ENCODE data around the gene RPTOR. TPM values are rescaled to one million over a fixed set of nuclear protein-coding genes. Genes with fewer than 3 reads are reported as not detected.
"Not testable (repeated sequence)": the region's sequence is repeated elsewhere in the genome, so short reads cannot be mapped to it uniquely, and the experiment has no call there.

RPTOR gene
- total RNA-seq, 1 donor from 2014 or later: 19.0 TPM

DNA sequence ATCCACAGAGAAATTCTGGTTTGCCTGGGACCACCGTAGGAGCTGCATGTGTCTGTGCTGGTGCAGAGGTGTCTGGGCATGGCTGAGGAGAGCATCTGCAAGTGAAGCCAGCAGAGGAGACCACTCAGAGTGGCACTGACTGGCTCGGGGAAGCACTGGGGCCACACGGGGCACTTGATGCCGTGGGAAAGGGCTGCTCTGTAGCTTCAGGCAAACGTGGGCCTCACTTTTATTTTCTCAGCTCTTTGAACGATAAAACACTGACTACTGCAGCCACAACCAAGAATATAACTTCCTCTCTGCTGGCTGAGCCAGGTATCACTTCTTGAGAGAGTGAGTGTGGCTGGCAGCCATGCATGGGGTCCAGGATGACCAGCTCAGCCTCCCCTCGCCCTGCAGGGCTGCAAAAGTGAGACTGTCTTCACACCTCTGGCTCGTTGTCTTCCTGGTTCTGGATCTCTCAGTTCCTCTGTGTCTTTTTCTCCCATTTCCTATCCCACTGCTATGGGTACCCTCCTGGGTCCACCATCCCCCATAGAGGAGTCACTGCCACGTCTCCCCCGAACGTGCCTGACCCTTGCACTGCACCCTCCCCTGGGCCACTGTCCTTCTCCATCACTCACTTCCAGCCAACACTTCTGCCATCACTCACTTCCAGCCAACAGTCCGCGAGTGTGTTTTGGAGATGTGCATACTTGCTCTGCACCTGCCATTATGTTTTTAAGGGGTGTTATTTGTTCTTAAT is 245.6 kb downstream of the RPTOR start:
- DNase-seq (no peak), ATAC-seq (ENCODE audit: poor library complexity) (no peak)
- intact Hi-C loops (cut with DNase I): no loop called here

DNA sequence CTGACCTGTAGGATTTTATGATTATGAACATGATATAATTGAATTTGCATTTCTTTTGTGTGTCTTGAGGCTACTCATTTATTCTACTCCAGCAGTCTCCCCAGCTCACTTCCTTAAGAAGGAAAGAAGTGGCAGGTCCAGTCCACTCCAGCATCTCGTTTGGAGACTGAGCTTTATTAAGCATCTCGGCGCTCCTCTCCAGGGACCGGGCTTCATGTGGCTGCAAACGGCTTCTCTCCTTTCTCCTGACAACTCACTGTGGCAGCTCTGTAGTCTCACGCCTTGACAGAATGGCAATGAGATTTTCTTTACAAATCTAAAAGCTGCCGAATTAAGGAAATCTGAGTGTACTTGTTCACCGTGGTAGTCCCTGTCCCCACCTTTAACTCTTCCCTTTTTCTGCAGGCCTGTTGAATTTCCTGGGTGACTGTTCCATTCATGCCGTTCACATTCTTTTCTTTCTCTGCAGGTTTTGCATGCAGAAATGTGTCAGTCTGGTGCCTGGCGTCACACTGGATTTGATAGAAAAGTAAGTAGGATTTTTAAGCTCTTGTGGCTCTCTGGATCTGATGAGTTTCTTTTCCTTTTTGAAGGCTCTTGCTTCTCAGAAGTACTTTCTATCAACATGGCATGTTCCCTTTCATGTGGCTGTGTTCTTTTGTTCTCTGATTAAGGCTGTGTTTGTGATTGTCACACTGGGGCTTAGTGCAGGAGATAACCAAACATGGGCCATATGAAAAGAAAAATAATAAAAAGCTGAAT is 246.5 kb downstream of the RPTOR start:
- no peak for DNase-seq
- intact Hi-C loops (cut with DNase I): no loop called here
- no peak for ATAC-seq (ENCODE audit: poor library complexity)

DNA sequence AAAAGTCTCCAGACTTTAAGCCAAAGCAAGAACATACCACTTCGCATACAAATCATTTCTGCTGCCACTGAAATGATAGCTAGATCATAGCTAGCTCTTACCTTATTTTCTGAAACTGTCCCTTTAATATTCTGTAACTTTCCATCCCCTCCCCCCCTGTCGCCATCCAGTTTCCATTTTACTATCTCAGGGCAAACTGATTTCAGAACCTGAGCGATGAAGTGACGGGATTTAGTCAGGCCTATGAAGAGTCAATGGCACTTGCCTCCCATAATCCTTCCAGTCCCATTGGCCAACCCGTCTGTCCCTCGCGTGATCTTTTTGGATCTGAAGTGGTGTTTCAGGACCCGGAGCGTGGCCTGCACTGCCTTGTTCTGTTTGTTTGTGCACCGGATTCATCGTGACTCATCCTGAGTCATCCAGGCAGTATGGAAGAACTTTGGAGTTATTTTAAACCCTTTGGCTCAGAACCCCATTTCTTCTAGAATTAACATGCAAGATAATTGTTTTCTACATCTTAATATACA is 247.2 kb downstream of the RPTOR start:
- intact Hi-C loops (cut with DNase I): no loop called here
- no peak for DNase-seq

DNA sequence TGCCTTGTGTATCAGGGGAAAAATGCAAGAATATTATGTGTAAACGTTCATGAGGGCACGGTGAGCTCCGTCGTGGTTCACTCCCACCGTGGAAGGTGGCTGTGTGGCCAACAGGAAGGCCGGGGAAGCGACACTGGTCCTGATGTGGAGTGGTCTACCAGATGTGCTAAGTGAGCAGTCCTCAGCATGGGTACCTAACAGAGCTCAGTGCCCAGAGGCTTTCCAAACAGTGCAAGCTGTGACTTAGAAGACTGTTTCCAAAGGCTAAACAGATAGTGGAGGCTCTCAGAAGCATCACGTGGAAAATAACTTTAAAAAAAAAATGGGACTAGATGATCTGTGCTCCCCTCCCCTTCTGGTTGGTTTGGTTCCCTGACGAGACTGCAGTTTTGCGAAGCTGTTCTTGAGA is 247.7 kb downstream of the RPTOR start:
- no peak for ATAC-seq (ENCODE audit: poor library complexity)
- intact Hi-C loops (cut with DNase I): no loop called here
- no peak for DNase-seq

More for the DNA sequence above, 247.2 kb downstream of the RPTOR start:
- no peak for ATAC-seq (ENCODE audit: poor library complexity)

DNA sequence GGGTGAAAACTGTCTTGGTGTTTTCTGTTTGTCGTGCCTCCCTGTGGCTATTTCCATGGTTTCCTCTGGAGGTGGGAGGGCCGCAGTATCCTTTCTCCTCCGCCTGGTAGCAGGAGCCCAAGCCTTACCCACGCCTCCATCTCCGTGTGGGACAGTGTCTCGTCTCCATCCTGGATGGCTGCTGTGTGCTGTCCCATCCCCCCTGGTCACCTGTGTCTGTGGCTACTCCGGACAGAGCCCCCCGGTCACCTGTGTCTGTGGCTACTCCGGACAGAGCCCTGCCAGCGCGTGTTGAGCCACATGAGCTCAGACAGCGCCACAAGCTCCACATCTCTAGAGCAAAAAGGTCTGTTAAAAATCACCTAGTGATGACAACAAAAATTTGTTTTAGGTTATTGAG is 248.8 kb downstream of the RPTOR start:
- intact Hi-C loops (cut with DNase I): no loop called here
- ATAC-seq (ENCODE audit: poor library complexity): no peak
- DNase-seq: no peak

DNA sequence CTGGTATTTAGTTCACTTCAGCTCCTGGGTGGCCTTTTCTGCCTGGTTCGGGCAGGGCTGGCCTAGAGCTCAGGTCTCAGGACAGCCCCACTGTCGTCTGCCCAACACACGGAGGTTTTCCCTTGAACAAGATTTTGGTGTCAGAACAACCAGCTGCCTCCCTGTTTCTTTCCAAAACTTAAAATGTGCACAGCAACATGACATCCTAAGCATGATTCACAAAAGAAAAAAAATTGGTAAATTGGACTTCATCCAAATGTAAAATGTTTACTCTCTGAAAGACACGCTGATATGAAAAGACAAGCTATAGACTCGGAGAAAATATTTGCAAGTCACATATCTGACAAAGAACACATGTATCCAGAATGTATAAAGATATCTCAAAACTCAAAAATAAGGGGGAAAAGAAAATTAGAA is 249.2 kb downstream of the RPTOR start:
- DNase-seq (no peak), ATAC-seq (ENCODE audit: poor library complexity) (no peak)
- intact Hi-C loops (cut with DNase I): no loop called here

DNA sequence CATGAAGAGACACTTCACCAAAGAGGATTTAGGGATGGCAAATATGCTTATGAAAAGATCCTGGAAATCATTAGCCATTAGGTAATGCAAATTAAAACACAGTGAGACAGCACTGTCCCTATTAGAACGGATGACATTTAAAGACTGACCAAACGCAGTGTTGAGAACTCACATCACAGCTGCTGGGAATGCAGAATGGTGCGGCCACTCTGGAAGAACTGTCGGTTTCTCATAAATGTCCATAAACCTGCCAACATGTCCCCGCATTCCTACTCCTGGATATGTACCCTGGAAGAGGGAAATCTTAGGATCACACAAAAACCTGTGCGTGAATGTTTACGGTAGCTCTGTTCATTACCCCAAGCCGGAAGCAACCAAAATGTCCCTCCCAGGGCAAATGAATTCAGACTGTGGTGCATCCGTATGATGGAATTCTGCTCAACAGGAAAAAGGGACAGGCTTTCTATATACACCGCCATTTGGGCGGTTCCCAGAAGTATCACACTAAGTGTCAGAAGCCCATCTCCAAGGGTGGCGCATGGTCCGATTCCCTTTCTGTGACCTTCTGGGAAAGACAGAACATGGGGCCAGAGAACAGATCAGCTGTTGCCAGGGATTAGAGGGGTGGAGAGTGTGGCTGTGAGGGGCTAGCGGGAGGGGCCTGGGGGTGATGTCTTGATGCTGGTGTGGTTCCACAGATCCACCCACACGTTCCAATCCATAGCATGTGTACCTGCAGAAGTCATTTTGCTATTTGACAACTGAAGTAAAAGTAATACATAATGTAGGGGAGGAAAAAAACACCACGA is 249.8 kb downstream of the RPTOR start:
- no peak for ATAC-seq (ENCODE audit: poor library complexity)
- intact Hi-C loops (cut with DNase I): no loop called here
- no peak for DNase-seq

DNA sequence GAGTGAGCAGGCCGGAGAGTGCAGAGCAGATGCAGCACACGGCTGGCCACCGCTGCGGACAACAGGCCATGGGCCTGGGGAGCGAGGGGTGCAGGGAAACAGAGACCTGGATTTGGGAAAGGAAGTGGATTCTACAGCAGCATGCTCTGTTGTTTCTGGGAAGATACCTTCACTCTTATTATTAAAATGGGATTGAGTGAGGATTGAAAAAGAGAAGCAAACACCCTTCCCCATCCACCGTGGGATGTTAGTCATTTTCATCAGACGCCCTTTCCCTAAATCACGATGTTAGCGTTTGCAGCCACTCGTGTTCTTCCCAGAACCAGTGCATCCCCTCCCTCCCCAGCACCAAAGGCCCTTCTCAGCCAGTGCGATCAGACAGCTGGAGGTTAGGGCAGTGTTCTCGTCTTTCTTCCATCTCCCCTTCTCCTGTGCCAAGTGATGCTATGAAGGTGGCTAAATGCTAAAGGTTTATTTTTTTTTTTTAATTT is 250.5 kb downstream of the RPTOR start:
- no peak for DNase-seq
- intact Hi-C loops (cut with DNase I): no loop called here
- no peak for ATAC-seq (ENCODE audit: poor library complexity)

DNA sequence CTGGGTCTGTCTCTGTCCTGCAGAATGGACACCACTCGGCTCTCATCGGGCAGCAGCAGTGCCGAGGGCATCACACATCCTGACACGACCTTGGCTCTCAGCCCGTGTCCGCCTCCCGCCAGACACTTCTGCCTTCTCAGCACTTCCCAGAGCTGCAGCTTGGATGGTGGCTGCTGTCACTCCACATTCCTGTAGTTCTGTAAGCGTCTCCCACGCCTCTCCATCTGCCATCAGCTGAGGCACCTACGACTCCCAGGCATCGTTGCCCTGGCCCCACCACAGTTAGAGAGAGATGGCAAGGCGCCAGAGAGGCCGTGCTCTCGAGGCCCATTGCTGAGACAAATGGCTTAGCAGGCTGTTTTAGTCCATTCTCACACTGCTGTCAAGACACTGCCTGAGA is 251.1 kb downstream of the RPTOR start:
- ATAC-seq (ENCODE audit: poor library complexity) (peak; percentile 92), DNase-seq (peak; percentile 80)
- intact Hi-C loops (cut with DNase I): no loop called here

DNA sequence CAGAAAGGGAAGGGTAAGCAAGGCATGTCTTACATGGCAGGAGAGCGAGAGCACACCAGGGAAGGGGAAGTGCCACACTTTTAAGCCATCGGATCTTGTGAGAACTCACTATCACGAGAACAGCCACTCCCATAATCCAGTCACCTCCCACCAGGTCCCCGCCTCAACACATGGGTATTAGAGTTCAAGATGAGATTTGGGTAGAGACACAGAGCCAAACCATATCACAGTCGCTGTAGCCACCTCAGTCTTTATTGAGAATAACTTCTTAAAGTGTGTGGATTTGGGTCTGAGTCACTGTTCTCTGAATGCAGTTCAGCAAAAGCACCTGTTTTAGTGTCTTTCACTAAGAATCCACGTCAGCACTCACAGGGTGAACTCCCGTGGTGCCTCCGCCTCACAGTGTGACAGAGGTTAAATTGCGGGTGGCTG is 251.8 kb downstream of the RPTOR start:
- intact Hi-C loops (cut with DNase I): no loop called here
- no peak for ATAC-seq (ENCODE audit: poor library complexity)

DNA sequence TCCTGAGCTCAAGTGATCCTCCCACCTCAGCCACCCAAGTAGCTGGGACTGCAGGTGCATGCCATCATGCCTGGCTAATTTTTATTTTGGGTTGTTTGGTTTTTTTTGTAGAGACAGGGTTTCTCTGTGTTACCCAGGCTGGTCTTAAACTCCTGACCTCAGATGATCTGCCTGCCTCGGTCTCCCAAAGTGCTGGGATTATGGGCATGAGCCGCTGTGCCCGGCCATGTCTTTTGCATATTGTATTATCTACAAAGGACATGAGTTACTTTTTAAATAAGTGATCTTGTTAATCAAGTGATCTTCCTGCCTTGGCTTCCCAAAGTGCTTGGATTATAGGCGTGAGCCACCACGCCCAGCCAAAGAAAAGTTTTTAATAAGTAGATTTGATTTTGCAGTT is 252.6 kb downstream of the RPTOR start:
- ATAC-seq (ENCODE audit: poor library complexity); intact Hi-C loops (cut with DNase I): not testable (repeated sequence)

More for the DNA sequence above, 251.8 kb downstream of the RPTOR start:
- DNase-seq: no peak

DNA sequence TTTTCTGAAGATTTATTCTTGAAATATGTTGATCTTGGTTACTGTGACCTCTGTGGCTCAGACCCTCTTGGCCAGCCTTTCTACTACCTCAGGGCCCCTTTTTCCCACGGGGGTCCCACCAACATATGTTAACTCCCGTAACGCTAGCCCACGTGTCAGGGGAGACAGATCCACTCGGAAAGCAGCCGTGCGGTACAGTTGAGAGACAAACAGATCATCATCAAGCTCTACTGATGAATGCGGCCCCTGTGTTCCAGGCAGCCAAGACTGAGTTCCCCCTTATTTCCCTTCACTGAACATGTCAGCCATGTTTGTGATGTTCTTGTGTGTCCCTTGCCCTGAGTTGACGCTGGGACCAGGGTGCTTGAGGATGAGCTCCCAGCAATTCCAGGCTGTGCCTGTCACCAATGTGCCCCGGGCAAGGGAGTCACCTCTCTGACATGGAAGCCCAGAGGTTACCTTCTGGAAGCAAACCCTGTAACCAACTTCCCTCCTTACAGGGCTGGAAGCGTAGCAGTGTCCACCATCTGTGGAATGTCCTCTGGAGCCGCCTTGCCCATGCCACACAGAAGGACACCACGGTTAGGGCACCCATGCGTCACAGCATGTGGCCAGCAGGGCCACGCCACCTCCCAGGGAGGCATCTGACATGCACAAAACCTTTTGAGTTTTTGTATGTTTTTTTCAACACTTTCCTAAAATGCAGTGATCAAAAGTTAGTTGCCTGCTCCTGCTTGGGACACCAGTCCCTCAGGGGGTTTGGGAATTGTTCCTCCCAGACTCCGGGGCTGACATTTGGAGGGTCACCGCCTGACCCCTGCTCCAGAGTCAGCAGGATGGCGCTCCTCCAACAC is 253.3 kb downstream of the RPTOR start:
- DNase-seq (no peak), ATAC-seq (ENCODE audit: poor library complexity) (no peak)
- intact Hi-C loops (cut with DNase I): no loop called here

More for the DNA sequence above, 252.6 kb downstream of the RPTOR start:
- DNase-seq: not testable (repeated sequence)

DNA sequence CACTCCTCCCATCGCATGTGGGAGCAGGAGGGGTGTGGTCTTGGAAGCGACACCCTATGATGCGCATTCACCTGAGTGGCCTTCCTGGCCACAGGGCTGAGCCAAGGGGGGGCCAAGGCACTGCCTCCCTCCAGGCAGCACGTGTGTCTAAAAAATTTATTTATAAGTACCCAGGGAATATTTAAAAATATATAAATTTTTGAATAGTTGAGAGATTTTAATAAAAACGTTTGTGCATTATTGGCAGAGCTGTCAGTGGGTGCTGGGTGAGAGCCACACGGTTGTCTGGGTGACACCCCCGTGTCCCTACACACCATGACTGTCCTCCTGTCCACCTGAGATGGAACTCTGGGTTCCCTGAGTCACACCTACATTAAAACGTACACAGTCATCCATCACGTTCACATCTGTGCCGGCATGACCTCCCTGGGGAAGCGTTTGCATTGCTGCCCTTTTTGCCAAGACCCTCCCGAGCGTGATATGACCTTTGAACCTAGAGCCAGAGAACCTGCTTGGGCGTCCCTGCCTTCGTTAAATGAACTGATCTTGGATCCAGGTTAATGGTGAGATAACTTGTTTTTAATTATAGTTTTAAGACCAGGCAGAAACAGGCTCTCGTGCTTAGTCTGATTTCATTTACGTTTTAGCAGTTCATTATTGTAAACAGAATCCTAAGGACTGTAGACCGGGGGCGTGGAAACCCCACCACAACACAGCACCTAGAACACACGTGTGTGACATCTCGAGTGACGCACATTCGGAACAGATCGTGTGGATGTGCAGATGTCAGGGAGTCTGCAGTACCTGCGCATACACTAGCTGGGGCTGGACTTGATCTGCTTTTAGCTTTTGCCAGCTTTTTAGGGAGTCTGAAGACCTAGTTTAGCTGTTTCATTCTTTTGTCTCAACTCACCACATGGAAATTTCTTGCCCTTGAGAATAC is 254.2 kb downstream of the RPTOR start:
- no peak for DNase-seq
- ATAC-seq (ENCODE audit: poor library complexity): no peak
- intact Hi-C loops (cut with DNase I): no loop called here

DNA sequence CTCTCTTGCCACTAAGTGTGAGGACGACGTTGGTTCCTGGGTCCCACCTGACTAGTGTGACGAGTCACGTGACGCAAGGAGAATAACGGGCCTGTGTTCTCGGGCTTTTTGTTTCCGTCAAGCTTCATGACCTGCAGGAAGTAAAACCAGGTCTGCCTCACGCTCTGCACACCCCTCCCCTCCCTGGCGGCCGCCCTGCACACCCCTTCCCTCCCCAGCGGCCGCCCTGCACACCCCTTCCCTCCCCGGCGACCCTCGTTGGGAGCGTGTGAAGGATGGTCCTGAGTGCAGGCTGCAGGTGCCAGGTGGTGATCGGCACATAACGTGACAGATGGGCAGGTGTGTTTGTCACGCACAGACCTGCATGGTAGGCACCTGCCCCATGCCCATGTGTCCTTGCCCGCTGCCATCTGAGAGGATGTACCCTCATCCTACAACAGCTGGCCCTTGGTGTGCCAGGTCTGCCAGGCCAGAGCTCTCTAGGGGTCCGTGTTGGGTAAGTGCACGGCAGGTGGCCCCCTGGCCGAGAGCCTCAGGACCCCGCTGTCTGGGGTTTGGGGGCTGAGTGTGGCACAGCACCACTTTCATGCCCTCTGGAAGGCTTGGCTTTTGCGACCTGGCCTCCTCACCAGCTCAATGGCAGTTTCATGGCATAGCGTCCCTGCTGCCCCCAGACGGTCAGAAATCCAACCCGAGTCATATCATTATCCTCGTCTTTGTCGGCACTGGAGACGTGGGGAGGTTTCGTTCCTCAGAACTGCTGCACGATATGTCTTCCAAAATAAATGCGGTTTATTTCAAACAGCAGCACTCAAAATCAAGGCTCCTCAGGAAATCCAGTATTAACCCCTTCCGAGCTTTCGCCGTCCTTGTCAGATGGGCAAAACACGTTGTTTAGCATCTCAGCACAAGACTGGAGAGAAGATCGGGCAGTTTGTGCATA is 255.2 kb downstream of the RPTOR start:
- no peak for DNase-seq
- intact Hi-C loops (cut with DNase I): no loop called here
- no peak for ATAC-seq (ENCODE audit: poor library complexity)

DNA sequence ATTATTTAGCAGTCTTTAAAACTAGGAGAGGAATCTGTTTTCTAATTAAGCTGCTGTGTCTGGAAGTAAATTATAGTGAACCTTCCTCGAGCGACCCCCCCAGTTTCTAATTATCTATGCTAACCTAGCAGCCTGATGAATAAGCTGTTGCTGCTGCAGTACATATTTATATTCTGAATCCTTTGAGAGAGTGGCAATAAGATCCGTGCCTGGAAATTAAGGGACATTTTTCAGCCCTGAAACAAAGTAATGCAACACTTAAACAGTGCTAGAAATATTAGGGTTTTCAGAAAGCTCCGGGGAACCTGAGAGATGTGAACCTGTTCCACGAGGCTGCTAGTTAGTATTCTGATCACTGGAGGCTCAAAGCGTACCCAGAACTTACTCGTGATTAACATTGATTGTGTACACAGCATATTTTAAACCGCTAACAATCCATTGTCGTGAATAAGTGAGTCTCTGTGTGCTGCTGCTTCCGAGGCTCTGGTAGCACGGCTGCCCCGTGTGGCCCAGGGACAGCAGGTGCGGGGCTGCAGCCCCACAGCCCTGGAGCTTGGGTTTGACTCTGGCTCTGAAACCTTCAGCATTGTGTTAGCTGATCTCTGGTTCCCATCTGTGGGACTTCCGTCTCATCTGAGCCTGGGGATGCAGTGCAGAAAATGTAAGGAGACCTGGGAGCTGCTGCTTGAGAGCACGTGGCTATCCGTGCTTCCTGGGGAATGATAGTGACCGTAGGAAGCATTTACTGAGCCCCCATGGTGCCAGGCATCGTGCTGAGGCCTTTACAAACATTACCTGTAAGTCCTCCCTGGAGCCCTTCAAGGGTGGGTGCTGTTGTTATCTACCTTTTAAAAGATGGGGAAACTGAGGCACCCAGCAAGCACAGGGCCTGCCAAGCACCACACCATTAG is 256.1 kb downstream of the RPTOR start:
- intact Hi-C loops (cut with DNase I): no loop called here
- ATAC-seq (ENCODE audit: poor library complexity): no peak

More for the DNA sequence above, 256.1 kb downstream of the RPTOR start:
- no peak for DNase-seq

Measured in Right ventricle myocardium superior (tissue), 1 donor.